Measurements from ENCODE around the gene XRCC5.

- no peak for TF ChIP-seq TAF1 (IDR thresholded peaks at IDR 0.05; ENCODE audit: borderline replicate concordance, insufficient read depth, low read length)
- no peak for TF ChIP-seq POLR2AphosphoS5 (IDR thresholded peaks at IDR 0.05; ENCODE audit: low read depth, low read length)
These were observed 26.9 kb upstream of the XRCC5 start for GRCh38 chr2:216082117-216082711.

Measured in PFSK-1 (cell line).